ENCODE data around the gene RDX. TPM values are rescaled to one million over a fixed set of nuclear protein-coding genes. Genes with fewer than 3 reads are reported as not detected.

Gene RDX
- total RNA-seq, 1 experiment from 2014 or later = 250 TPM

- intact Hi-C loops (cut with micrococcal nuclease; ENCODE audit: unreplicated experiment) = no loop called here
- Mint-ChIP-seq H3K36me3 (ENCODE audit: insufficient read depth, unreplicated experiment) (peaks cover 10% of the 10 kb centered on the region), H3K4me1 (ENCODE audit: low read depth, unreplicated experiment) (peaks cover 24% of the 10 kb centered on the region)
Observed at GRCh38 chr11:110126936-110127335, 169.5 kb downstream of the RDX start.

GRCh38 chr11:110125632-110126031 lies 170.8 kb downstream of the RDX start:
- Mint-ChIP-seq H3K9me3 (ENCODE audit: unreplicated experiment) (peaks cover 15% of the 10 kb centered on the region), H3K27me3 (ENCODE audit: insufficient read depth, unreplicated experiment) (no peaks in the 10 kb centered on the region), H3K4me3 (ENCODE audit: unreplicated experiment) (no peak overlapping the region), H3K27ac (ENCODE audit: unreplicated experiment) (peak overlapping the region; percentile 60), H3K4me1 (ENCODE audit: low read depth, unreplicated experiment) (peaks cover 24% of the 10 kb centered on the region), H3K36me3 (ENCODE audit: insufficient read depth, unreplicated experiment) (peaks cover 10% of the 10 kb centered on the region)
- ChIA-PET POLR2A (no interaction called here), CTCF (no interaction called here)
- H3K4me3 ChIP-seq (ENCODE audit: low read depth, low read length) = no peak overlapping the region
- H3K36me3 ChIP-seq (ENCODE audit: control insufficient read depth, insufficient read depth, low read length) = no peaks in the 10 kb centered on the region
- no peaks in the 10 kb centered on the region for H3K27me3 ChIP-seq (replicated peaks; ENCODE audit: control insufficient read depth, insufficient read depth, low read length)
- peak; percentile 34 to 68 for DNase-seq
- peaks cover 24% of the 10 kb centered on the region for H3K4me1 ChIP-seq
- TF ChIP-seq CTCF (IDR thresholded peaks at IDR 0.05; ENCODE audit: insufficient read depth in 1 of 2, low read depth in 1 of 2, low read length in 1 of 2, severe bottlenecking in 1 of 2, unreplicated experiment in 1 of 2) = no peak
- intact Hi-C loops (cut with micrococcal nuclease; ENCODE audit: unreplicated experiment) = no loop called here
- H3K9me3 ChIP-seq = no peaks in the 10 kb centered on the region
- BruUV-seq (replicated peaks) = no TSS peak

More at GRCh38 chr11:110126936-110127335, 169.5 kb downstream of the RDX start:
- no peak for DNase-seq
- no peak for TF ChIP-seq CTCF (IDR thresholded peaks at IDR 0.05; ENCODE audit: insufficient read depth in 1 of 2, low read depth in 1 of 2, low read length in 1 of 2, severe bottlenecking in 1 of 2, unreplicated experiment in 1 of 2)
- Histone ChIP-seq H3K27me3 (replicated peaks; ENCODE audit: control insufficient read depth, insufficient read depth, low read length) (no peaks in the 10 kb centered on the region), H3K9me3 (no peaks in the 10 kb centered on the region), H3K4me1 (peaks cover 24% of the 10 kb centered on the region), H3K4me3 (ENCODE audit: low read depth, low read length) (no peak overlapping the region), H3K36me3 (ENCODE audit: control insufficient read depth, insufficient read depth, low read length) (no peaks in the 10 kb centered on the region)
- CTCF ChIA-PET = no interaction called here
- H3K27me3 Mint-ChIP-seq (ENCODE audit: insufficient read depth, unreplicated experiment) = no peaks in the 10 kb centered on the region
- POLR2A ChIA-PET = no interaction called here
- H3K4me3 Mint-ChIP-seq (ENCODE audit: unreplicated experiment) = no peak overlapping the region
- no TSS peak for BruUV-seq (replicated peaks)
- H3K9me3 Mint-ChIP-seq (ENCODE audit: unreplicated experiment) = peaks cover 15% of the 10 kb centered on the region
- H3K27ac Mint-ChIP-seq (ENCODE audit: unreplicated experiment) = no peak overlapping the region

Other genes starting within 250 kb of the RDX start
- gene ZC3H12C, start 203.2 kb downstream of the RDX start, total RNA-seq (2022) = 11.4 and 11.7 TPM in 2 replicates
- 29.5 and 29.9 TPM in 2 replicates for gene FDX1, start 133.3 kb upstream of the RDX start, total RNA-seq (2022)